ENCODE results near the gene PLEKHH1. TPM values are rescaled to one million over a fixed set of nuclear protein-coding genes. Genes with fewer than 3 reads are reported as not detected.

PLEKHH1 gene
- total RNA-seq, 1 donor from 2014 or later = 9.4 TPM

- TF ChIP-seq CTCF (IDR thresholded peaks at IDR 0.05; ENCODE audit: insufficient read depth, low read length, poor library complexity, severe bottlenecking) = no peak
- DNase-seq (ENCODE audit: low read depth) = no peak
These were observed 36.0 kb downstream of the PLEKHH1 start for GRCh38 chr14:67569011-67569650.

GRCh38 chr14:67569651-67570290 is 36.7 kb downstream of the PLEKHH1 start:
- no peak for DNase-seq (ENCODE audit: low read depth)
- no peak for TF ChIP-seq CTCF (IDR thresholded peaks at IDR 0.05; ENCODE audit: insufficient read depth, low read length, poor library complexity, severe bottlenecking)
- no peaks in the 10 kb centered on the region for H3K36me3 ChIP-seq (ENCODE audit: control insufficient read depth, insufficient read depth, low read length)
- H3K4me3 ChIP-seq (ENCODE audit: low read depth, low read length) = no peak overlapping the region
- H3K27me3 ChIP-seq (ENCODE audit: control insufficient read depth, insufficient read depth, low read length) = no peaks in the 10 kb centered on the region

More at GRCh38 chr14:67569011-67569650, 36.0 kb downstream of the PLEKHH1 start:
- Histone ChIP-seq H3K27me3 (ENCODE audit: control insufficient read depth, insufficient read depth, low read length) (no peaks in the 10 kb centered on the region), H3K4me3 (ENCODE audit: low read depth, low read length) (no peak overlapping the region), H3K36me3 (ENCODE audit: control insufficient read depth, insufficient read depth, low read length) (no peaks in the 10 kb centered on the region)

GRCh38 chr14:67570453-67570852 is 37.4 kb downstream of the PLEKHH1 start:
- DNase-seq (ENCODE audit: low read depth) = no peak
- no peak for TF ChIP-seq CTCF (IDR thresholded peaks at IDR 0.05; ENCODE audit: insufficient read depth, low read length, poor library complexity, severe bottlenecking)
- H3K36me3 ChIP-seq (ENCODE audit: control insufficient read depth, insufficient read depth, low read length) = no peaks in the 10 kb centered on the region
- no peak overlapping the region for H3K4me3 ChIP-seq (ENCODE audit: low read depth, low read length)
- no peaks in the 10 kb centered on the region for H3K27me3 ChIP-seq (ENCODE audit: control insufficient read depth, insufficient read depth, low read length)

- TF ChIP-seq CTCF (IDR thresholded peaks at IDR 0.05; ENCODE audit: insufficient read depth, low read length, poor library complexity, severe bottlenecking) = peak; percentile 90
- Histone ChIP-seq H3K4me3 (ENCODE audit: low read depth, low read length) (no peak overlapping the region), H3K36me3 (ENCODE audit: control insufficient read depth, insufficient read depth, low read length) (no peaks in the 10 kb centered on the region), H3K27me3 (ENCODE audit: control insufficient read depth, insufficient read depth, low read length) (no peaks in the 10 kb centered on the region)
- no peak for DNase-seq (ENCODE audit: low read depth)
These were observed 38.3 kb downstream of the PLEKHH1 start for GRCh38 chr14:67571275-67571990.

GRCh38 chr14:67571991-67572323 is 38.9 kb downstream of the PLEKHH1 start:
- Histone ChIP-seq H3K27me3 (ENCODE audit: control insufficient read depth, insufficient read depth, low read length) (no peaks in the 10 kb centered on the region), H3K36me3 (ENCODE audit: control insufficient read depth, insufficient read depth, low read length) (no peaks in the 10 kb centered on the region), H3K4me3 (ENCODE audit: low read depth, low read length) (no peak overlapping the region)
- DNase-seq (ENCODE audit: low read depth) = no peak
- TF ChIP-seq CTCF (IDR thresholded peaks at IDR 0.05; ENCODE audit: insufficient read depth, low read length, poor library complexity, severe bottlenecking) = no peak
